Activated CD4-positive, CD25-positive, alpha-beta regulatory T cell treated with anti-CD3 and anti-CD28 coated beads, Interleukin-2, amount 50 U/mL, for 24 hours (primary cell): ENCODE measurements around the gene RYR3.

Experiments
- ATAC-seq, 2 donors: fragments of 150-1000 bp; cut with Tn5 transposase; one replicate each; pipeline ENCODE4 v1.10.0; 2021; ENCODE audit warnings: mild to moderate bottlenecking in 1 of 2, moderate library complexity in 1 of 2

Gene RYR3

GRCh38 chr15:33913459-33913858, 602.7 kb downstream of the RYR3 start:
- ATAC-seq, result no peak
